HG03097 (cell line): Measurements from ENCODE around the gene CACNA1A.
"Not testable (repeated sequence)": the region's sequence is repeated elsewhere in the genome, so short reads cannot be mapped to it uniquely, and the experiment has no call there.

Source experiments
- ATAC-seq: cut with Tn5 transposase; IDR thresholded peaks from one replicate; pipeline ENCODE4 v1.9.1; 2021; ENCODE audit not compliant: unreplicated experiment, low FRiP score

Gene CACNA1A

DNA sequence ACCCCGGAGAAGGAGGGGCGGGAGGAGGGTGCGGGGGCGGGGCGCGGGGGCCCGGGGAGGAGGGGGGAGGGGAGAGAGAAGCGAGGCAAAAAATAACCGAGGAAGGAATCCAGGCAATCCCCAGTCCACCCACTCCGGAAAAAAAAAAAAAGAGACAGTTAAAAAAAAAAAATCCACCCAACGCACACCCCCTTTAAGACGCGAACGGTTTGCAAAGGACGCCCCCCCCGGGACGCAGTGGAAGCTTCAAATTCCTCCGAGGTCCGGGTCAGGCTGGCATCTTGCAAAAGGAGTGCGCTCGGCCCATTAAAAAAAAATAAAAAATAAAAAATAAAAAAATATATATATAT lies at the start of gene CACNA1A:
CACNA1A (minus strand) TSS at position 9 of the 350 bp plus-strand sequence. CDS start 255 bp downstream, outside the sequence.
- ATAC-seq = no peak

DNA sequence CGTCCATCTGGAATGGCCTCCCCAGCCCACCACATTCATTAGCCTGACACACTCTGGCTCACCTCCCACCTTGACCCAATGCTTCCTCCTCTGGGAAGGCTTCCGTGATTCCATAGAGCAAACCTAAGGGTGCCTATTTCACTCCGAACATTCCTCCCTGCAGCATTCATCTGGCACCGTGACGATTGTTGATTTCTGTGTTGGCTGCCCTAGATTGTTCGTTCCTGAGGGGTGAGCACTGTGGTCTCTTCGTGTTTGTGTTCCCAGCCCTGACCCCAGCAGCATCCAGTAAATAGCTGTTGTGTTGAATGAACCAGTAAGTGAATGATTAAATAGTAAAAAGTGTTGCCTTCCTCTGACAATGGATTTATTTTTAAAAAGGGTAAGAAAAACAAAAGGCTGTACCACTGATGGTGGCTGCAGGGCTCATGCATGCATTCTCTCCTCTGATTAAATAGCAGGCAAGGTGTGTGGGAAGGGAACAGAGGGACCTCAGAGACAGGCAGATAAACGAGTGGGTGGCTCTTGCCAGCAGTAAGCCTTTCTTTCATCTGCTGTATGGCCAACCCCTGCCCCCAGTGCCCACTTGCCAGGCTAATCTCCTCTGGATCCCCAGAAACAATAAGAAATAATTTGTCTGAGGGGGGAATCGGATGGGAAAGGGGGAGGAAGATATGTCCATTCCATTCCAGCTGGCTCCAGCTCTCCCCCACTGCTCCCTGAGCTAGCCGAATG lies 48.4 kb upstream of the CACNA1A start:
- ATAC-seq = no peak

DNA sequence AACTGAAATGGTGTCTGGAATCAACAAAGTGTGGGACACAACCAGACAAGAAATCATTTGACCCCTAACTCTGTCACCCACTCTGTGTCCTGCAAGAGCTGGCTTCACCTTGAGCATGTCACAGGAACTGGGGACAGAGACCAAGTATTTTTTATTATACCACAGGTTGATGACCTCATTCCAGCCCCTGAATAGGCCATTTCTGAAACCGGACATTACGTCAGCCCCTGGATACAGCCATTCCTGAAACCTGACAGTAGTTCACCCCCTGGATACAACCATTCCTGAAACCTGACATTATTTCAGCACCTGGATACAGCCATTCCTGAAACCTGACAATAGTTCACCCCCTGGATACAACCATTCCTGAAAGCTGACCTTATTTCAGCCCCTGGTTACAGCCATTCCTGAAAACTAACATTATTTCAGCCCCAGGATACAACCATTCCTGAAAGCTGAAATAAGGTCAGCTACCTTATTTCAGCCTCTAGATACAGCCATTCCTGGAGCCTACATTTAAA lies 47.7 kb upstream of the CACNA1A start:
- no peak for ATAC-seq

DNA sequence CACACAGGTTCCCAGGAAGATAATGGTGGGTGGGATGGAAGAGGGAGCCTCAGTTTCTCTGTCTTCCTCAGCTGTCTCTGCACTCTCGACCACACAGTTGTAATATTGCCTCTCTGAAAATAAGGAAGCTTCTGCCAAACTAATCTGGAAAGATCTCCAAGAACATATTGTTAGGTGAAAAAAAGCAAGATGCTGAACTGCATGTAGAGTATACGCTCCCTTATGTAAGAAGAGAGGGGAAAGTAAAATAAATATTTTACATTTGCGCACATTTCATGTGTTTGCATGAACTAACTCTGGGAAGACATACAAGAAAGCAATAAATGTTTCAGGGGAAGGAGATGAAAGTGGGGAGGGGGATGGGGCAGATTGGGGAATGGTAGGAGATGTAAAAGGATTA lies 41.9 kb upstream of the CACNA1A start:
- ATAC-seq = no peak

DNA sequence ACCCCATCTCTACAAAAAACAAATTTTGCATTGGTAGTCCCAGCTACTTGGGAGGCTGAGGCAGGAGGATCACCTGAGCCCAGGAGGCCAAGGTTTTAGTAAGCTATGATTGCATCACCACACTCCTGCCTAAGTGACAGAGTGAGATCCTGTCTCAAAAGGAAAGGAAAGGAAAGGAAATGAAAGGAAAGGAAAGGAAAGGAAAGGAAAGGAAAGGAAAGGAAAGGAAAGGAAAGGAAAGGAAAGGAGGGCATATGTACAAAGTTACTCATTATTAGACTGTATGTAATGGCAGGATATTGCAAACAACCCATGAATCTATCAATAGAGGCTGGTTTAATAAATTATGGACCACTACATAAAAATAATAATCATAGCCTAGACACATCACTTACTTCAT lies 40.8 kb upstream of the CACNA1A start:
- ATAC-seq = no peak

DNA sequence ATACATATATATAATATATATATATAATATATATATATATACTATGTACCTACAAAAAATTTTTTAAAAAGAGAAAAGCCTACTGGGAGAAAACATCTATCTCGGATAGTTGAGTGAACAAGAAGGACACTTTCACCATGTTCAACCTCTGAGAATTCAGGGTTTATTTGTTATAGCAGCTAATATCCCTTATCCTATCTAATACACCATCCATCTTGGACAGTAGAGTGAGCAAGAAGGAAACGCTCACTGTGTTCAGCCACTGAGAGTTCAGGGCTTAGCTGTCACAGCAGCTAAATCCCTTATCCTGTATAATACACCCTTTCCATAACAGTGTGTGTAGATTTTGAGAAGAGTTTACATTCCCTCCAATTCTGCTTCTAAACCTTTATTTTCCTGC lies 38.1 kb upstream of the CACNA1A start:
- ATAC-seq = no peak

DNA sequence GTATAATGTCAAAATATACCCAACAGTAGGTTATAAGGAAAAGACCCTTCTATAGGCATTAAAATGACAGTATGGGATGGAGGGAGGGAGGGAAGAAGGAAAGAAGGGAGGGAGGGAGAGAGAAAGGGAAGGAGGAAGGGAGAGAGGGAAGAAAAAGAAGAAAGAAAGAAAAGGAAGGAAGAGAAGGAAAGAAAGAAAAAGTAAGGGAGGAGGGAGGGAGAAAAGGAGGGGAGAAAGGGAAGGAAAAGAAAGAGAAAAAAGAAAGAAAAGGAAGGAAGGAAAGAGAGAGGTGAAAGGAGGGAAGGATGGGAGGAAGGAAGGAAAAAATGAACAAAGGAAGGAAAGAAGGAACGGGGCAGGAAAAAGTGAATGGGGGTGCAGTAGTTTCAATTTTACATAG lies 35.3 kb upstream of the CACNA1A start:
- ATAC-seq = no peak

DNA sequence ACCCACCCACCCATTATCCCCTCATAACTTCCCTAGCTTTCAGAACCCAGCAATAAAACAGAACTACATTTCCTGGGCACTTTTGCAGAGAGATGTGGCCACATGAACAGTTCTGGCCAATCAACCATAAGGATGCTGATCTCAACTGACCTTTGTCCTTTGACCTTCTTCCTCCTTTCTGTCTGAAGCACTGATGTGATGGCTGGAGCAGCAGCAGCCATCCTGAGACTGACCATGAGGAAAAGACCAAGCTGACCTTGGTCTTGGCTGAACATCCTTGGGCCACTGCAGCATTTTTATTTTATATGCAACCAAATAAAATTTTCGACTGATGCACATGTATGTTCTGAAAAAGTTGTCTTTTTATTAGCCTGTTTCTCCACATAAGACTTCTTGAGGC lies 33.1 kb upstream of the CACNA1A start:
- ATAC-seq = no peak

DNA sequence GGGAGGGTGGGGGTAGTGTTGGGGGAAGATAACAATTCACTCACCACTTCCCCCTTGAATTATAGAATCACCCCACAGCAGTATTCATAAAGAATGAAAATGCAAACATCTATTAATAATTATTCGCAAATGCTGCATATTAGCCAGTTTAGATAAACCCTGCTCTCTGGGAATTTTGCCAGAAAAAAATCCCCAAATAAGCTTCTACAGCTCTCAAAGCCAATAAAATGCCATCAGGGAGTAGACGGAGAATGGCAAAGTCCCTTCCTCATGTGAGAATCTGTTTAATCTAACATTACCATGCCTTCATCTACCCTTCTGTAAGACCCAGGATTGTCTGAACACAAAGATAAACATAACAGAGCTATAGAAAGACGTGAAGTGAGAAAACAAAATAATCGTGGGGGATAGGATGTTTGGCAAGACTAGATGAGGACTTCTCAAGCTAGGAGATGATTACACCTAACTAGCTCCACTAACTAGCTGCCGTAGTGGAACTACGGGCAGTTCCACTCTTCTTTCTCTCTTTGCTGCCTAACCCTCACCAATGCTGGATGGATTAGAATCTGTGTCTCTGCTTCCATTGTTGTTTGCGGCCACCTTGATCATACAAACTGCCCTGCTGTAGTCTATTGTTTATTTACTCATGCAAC lies 32.4 kb upstream of the CACNA1A start:
- no peak for ATAC-seq

DNA sequence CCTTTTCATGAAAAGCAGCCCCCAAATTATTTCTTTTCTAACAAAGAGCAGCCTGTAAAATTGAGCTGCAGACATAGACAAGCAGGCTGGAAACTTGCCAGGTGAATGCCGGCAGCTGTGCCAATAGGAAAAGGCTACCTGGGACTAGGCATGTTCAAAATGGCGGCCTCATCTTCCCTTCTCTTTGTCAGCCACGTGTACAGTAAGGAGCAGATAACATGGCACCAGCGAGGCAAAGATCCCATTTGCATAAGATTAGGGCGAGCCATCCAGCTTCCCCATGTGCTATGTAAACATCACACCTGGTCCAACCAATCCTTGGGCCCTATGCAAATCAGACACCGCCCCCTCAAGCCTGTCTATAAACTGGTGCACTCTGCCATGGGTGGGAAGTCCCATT lies 31.2 kb upstream of the CACNA1A start:
- ATAC-seq = no peak

DNA sequence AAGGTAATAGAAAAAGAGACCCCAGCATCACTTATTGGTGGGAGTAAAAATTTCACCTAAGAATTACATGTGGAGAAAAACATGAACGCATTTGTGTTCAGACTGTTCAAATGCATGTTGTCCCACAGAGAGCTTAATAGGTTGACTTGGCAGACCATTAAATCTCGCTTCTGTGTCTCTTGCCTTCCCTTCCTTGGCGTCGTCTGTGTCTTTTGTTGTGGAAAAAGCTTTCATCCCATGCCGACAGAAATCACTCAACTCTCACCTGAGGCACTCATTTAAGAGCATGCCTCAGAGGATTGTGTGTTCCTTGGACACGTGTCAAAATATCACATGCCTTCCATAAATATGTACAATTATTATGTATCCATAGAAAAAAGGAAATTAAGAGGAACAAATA lies 24.4 kb upstream of the CACNA1A start:
- no peak for ATAC-seq

DNA sequence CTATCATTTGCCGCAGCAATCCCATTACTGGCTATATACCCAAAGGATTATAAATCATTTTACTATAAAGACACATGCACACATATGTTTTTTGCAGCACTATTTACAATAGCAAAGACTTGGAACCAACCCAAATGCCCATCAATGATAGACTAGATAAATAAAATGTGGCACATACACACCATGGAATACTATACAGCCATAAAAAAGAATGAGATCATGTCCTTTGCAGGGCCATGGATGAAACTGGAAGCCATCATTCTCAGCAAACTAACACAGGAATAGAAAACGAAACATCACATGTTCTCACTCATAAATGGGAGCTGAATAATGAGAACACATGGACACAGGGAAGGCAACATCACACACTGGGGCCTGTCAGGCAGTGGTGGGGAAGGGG lies 23.4 kb upstream of the CACNA1A start:
- not testable (repeated sequence) for ATAC-seq

DNA sequence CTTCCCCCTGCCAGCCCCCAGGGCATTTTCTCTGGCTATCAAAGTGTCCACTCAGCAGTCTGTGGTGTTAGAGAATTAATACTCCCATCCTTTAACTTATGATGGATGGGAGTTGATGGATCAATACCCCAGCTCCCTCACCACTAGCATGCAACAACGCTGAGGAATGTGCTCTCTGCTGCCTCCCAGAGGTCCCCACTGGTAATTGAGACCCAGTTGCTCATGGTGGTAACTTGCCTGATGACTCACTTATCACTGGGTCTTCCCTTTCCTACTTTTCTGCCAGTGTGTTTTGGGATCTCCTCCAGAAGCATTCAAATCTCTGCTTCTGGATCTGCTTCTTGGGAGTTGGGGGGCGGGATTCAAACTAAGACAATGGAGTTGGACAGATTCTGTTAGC lies 20.3 kb upstream of the CACNA1A start:
- no peak for ATAC-seq

DNA sequence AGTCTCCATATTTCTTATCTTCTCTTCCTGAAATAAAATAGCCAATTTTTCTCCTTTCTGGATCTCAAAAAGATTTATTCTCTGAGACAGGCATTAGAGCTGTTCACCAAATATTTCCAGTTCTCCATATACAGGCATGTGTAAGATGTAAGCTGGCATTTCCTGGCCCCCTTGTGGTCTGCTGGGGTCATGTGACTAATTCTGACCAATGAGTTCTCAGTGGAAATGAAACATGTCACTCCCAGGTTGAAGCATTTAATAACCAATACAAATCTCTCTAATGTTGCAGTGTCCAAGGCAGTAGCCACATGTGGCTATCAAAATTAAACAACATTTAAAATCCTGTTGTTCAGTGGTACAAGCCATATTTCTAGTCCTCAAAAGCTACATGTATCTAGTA lies 14.8 kb upstream of the CACNA1A start:
- ATAC-seq = no peak

DNA sequence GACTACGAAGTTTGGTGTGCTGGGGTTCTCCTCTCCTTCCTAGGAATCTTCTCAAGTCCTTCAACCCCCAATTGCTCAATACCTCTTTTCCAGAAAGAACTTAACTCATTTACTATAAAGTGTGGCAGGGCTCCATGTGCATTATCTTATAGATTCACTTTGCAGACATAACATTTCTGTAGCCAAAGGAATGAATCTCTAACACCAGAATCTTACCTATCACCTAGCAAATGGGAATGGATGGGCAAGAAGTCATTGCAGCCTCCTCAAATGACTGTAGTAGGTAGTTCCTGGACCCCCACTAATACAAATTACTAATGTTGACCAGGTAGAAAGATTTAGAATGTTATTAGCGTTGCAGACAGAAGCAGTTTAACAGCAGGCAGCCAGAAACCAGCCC lies 5.7 kb upstream of the CACNA1A start:
- no peak for ATAC-seq

DNA sequence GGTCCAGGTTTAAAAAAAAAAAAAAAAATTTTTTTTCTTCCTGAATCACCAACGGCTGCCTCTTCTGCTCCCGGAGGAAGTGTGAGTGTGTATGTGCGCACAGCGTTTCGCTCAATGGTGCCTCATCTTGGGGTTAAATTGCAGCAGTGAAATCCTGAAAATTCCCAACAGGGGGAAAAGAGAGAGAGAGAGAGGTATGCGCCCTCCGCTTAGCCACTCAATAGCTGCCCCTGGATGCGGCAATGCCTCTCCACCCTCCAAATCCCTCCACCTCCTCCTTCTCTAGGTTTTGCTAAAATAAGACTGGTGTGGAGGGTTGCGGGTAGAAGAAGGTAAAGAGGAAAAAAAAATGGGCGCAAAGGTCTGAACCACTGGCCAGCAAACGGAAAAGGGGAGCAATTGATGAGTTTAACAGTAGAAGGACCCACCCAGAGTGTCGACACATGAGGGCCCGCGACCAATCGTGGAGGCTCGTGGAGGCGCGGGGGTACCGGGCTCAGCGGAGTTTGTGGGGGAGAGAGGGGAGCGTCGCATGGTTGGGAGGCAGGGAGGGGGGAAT lies 853 bp upstream of the CACNA1A start:
- no peak for ATAC-seq

DNA sequence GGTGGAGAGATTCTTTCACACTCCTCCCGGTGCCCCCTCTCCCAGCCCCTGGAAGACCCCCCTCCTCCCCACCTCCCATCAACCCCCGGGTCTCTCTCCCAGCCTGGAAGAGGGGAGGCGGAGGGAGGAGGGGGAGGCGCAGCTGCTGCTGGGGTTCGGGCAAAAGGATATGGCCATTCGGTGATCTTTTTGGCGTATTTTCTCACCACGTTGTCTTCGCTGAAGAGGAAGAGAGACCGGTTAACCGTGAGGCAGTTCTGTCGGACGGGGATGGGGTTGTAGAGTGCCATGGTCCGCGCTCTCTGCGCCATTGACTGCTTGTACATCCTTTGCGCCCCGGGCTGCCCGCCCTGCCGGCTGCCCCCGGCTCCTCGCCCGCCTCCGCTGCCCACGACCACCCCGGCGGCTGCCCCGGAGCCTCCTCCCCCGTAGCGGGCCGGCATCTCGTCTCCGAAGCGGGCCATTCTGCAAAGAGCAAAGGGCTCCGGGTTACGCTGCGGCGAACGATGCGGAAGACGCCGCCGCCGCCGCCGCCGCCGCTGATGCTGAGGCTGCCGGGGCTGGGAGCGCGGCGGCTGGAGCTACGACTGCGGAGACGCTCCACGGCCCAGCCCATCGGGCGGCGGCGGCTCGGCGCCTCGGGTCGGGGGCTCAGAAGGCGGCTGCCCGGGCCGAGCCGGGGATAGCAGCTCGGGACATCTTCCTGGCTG lies 363 bp downstream of the CACNA1A start:
- ATAC-seq = no peak

DNA sequence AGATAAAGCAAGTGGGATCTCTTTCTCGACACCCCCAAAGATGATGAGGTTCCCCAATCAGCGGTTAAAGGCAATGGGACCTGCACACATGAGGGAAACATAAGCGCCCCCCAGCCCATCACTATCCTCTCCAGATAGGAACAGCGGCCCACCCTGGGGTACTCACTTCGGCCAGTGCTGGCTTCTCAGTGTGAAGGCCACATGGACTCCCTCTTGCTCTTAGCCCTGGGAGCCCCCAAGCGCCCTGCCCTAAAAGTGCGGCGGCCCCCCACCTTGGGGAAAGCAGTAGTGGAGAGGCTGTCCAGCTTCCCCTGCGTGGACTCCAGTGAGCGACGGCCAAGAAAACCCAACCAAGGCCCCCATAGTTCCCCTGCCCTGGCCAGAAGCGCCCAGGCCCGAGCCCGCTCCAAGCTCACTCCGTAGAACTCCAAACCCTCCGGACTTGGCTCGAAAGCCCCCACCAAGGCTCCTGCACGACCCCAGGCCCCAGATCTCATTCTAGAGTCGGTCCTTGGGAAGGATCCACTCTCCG lies 1.0 kb downstream of the CACNA1A start:
- no peak for ATAC-seq

DNA sequence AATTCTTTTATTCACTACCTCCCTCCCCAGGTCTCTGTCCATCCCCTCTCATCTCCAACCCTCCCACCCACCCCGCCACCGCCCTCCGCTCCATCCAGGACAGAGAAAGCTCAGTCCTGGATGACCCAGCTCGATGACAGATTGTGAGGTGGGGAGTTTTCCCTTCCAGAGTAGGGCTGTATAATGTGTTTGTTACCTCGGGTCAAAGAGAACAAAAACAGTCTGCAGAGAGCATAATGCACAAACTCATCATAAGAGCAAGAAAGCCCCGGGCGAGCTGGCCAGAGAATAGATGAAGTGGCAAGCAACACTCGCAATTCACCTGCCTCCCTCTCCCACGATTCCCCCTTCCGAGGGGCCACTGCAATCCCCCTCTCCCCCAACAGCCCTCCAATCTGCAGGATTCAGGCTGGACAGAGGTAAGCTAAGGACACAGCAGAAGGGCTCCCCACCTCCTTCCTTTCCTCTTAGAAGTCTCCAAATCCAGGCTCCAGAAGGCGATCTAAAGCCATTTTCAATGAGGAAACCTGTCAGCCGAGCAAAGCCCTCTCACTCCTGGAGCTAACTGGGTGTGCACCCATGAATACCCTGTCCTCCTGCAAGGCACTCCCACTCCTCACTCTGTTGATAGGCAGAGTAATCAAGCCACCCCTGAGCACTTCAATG lies 2.6 kb downstream of the CACNA1A start:
- no peak for ATAC-seq

DNA sequence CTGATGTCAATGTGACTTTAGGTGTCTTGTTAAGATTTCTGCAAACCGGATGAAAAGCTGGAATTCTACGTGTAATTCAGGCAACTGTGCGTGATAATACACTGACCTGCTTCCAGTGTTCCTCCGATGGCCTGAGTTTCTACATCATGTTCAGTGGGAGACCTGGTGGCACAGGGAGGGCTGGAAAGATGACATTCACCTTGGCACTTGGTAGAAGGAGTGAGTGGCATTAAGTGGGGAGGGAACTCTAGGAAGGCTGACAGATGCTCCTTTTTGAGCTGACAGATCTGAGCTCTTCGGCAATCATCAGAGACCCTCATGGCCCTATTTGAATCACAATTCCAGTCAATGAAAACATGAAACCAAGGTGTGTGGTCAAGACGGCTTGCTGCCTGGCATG lies 4.0 kb downstream of the CACNA1A start:
- ATAC-seq = no peak

DNA sequence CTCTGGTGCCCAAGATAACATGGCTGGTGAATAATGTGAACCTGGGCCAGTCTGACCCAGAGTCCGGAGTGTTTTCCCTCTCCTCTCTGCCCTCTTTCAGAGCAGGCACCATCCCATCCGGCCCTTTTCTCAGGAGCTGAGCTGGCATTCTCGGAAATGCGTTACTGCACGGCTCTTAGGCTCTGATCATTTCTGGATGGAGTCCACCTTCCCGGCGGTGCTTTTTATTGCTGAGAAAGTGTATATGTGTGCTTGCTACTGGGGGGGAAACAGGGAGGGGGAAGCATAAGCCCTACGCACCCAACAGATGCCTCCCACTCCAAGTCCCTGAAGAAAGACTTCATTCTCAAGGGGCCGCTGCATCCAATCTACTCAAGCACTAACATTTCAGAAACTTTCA lies 6.6 kb downstream of the CACNA1A start:
- no peak for ATAC-seq
